GM12874 (cell line): Measurements from ENCODE around the gene VPS18.

Source experiments
- TF ChIP-seq, protein P1 (sequence below): IDR thresholded peaks from 2 replicates; pipeline ENCODE4 v1.5.1; 2011; ENCODE audit warnings: low read depth, mild to moderate bottlenecking, control low read depth, low read length, moderate library complexity; ENCODE audit not compliant: insufficient read depth

The VPS18 gene

DNA sequence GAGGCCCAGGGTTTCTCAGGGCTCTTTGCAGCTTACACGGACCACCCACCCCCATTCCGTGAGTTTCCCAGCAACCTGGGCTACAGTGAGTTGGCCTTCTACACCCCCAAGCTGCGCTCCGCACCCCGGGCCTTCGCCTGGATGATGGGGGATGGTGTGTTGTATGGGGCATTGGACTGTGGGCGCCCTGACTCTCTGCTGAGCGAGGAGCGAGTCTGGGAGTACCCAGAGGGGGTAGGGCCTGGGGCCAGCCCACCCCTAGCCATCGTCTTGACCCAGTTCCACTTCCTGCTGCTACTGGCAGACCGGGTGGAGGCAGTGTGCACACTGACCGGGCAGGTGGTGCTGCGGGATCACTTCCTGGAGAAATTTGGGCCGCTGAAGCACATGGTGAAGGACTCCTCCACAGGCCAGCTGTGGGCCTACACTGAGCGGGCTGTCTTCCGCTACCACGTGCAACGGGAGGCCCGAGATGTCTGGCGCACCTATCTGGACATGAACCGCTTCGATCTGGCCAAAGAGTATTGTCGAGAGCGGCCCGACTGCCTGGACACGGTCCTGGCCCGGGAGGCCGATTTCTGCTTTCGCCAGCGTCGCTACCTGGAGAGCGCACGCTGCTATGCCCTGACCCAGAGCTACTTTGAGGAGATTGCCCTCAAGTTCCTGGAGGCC, 5.4 kb downstream of the VPS18 start:
- TF ChIP-seq, protein P1, sequence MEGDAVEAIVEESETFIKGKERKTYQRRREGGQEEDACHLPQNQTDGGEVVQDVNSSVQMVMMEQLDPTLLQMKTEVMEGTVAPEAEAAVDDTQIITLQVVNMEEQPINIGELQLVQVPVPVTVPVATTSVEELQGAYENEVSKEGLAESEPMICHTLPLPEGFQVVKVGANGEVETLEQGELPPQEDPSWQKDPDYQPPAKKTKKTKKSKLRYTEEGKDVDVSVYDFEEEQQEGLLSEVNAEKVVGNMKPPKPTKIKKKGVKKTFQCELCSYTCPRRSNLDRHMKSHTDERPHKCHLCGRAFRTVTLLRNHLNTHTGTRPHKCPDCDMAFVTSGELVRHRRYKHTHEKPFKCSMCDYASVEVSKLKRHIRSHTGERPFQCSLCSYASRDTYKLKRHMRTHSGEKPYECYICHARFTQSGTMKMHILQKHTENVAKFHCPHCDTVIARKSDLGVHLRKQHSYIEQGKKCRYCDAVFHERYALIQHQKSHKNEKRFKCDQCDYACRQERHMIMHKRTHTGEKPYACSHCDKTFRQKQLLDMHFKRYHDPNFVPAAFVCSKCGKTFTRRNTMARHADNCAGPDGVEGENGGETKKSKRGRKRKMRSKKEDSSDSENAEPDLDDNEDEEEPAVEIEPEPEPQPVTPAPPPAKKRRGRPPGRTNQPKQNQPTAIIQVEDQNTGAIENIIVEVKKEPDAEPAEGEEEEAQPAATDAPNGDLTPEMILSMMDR = no peak

DNA sequence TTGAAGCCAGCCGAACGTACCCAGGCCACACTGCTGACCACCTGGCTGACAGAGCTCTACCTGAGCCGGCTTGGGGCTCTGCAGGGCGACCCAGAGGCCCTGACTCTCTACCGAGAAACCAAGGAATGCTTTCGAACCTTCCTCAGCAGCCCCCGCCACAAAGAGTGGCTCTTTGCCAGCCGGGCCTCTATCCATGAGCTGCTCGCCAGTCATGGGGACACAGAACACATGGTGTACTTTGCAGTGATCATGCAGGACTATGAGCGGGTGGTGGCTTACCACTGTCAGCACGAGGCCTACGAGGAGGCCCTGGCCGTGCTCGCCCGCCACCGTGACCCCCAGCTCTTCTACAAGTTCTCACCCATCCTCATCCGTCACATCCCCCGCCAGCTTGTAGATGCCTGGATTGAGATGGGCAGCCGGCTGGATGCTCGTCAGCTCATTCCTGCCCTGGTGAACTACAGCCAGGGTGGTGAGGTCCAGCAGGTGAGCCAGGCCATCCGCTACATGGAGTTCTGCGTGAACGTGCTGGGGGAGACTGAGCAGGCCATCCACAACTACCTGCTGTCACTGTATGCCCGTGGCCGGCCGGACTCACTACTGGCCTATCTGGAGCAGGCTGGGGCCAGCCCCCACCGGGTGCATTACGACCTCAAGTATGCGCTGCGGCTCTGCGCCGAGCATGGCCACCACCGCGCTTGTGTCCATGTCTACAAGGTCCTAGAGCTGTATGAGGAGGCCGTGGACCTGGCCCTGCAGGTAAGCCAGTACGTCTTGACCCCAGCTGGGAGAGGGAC, 6.2 kb downstream of the VPS18 start:
- TF ChIP-seq, protein P1 = no peak

DNA sequence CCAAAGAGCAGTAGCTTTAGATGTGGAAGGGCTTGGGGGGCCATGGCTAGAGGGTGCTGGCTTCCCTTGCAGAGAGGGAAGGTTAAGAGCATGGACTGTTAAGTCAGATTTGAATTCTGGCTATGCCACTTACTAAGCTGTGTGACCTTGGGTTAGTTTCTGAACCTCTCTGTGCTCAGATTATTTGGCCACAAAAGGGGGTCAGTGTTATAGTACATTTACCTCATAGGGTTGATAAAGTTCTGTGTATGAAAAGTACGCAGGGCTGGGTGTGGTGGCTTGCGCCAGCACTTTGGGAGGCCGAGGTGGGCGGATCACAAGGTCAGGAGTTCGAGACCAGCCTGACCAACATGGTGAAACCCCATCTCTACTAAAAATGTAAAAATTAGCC, 6.8 kb downstream of the VPS18 start:
- TF ChIP-seq, protein P1 = no peak

DNA sequence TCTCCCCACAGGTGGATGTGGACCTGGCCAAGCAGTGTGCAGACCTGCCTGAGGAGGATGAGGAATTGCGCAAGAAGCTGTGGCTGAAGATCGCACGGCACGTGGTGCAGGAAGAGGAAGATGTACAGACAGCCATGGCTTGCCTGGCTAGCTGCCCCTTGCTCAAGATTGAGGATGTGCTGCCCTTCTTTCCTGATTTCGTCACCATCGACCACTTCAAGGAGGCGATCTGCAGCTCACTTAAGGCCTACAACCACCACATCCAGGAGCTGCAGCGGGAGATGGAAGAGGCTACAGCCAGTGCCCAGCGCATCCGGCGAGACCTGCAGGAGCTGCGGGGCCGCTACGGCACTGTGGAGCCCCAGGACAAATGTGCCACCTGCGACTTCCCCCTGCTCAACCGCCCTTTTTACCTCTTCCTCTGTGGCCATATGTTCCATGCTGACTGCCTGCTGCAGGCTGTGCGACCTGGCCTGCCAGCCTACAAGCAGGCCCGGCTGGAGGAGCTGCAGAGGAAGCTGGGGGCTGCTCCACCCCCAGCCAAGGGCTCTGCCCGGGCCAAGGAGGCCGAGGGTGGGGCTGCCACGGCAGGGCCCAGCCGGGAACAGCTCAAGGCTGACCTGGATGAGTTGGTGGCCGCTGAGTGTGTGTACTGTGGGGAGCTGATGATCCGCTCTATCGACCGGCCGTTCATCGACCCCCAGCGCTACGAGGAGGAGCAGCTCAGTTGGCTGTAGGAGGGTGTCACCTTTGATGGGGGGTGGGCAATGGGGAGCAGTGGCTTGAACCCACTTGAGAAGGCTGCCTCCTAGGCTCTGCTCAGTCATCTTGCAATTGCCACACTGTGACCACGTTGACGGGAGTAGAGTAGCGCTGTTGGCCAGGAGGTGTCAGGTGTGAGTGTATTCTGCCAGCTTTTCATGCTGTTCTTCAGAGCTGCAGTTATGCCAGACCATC, 8.6 kb downstream of the VPS18 start:
- TF ChIP-seq, protein P1 = 0 out of 2 replicates have a peak, but pooled peaks have one; percentile 9

DNA sequence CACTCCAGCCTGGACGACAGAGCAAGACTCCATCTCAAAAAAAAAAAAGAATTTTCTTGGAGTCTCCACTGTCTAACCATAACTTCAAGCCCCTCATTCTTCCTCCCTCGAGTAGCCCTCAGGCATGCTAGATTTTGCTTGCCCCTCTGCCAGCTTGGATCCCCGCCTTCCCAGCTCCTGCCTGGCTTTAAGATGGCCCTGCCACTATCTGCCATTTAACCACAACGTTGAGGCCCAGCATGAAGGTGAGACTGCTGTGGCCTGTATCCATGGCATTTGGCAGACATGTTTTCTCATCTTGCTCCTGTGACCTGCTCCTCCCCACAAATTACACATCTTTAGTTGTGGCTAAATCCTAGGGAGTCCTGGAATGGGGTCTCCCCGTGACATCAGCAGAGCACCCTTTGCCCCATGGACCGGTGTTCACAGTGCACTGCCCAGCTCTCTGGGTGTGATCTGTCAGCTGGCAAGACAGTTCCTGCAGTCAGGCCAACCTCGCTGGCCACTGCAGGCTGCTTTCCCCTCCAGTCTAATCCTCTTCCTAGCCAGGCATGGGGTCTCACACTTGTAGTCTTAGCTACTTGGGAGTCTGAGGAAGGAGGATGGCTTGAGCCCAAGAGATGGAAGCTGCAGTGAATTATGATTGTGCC, 10.4 kb downstream of the VPS18 start:
- TF ChIP-seq, protein P1 = no peak

- TF ChIP-seq, protein P1 = peak; percentile 94
These were observed 12.1 kb downstream of the VPS18 start for GRCh38 chr15:40906091-40906990.
